Panc1 (cell line): ENCODE measurements around the gene INTS13.

Source experiments
- TF ChIP-seq, protein P1 (sequence below), 2 experiments: IDR thresholded peaks; 2 replicates each; pipeline ENCODE4 v1.6.1; 2011 to 2012; ENCODE audit warnings: low read depth in 2 of 2, control low read depth in 1 of 2, low read length in 1 of 2, mild to moderate bottlenecking in 1 of 2, moderate library complexity in 1 of 2; ENCODE audit not compliant: insufficient read depth in 1 of 2
- TF ChIP-seq, protein P2 (sequence below): fragments of 450-650 bp; IDR thresholded peaks from 2 replicates; pipeline ENCODE4 v1.5.1; 2017; ENCODE audit warnings: mild to moderate bottlenecking

DNA sequence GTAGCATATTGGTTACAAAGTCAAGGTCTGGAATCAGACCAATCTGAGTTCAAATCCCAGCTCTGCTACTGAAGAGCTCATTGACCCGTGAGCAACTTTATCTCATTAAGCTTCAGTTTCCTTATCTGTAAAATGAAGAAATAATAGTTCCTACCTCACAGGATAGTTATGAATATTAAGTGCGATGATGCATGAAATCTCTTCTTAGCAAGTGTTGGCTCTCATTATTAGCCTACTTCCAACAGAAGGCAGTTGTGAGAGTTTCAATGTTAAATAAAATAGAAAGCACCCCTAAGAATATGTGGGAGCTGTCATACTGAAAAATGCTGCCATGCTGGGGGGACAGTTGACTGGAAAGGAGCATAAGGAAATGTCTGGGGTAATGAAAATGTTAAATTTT is 65.8 kb downstream of the INTS13 start:
- TF ChIP-seq, protein P1, sequence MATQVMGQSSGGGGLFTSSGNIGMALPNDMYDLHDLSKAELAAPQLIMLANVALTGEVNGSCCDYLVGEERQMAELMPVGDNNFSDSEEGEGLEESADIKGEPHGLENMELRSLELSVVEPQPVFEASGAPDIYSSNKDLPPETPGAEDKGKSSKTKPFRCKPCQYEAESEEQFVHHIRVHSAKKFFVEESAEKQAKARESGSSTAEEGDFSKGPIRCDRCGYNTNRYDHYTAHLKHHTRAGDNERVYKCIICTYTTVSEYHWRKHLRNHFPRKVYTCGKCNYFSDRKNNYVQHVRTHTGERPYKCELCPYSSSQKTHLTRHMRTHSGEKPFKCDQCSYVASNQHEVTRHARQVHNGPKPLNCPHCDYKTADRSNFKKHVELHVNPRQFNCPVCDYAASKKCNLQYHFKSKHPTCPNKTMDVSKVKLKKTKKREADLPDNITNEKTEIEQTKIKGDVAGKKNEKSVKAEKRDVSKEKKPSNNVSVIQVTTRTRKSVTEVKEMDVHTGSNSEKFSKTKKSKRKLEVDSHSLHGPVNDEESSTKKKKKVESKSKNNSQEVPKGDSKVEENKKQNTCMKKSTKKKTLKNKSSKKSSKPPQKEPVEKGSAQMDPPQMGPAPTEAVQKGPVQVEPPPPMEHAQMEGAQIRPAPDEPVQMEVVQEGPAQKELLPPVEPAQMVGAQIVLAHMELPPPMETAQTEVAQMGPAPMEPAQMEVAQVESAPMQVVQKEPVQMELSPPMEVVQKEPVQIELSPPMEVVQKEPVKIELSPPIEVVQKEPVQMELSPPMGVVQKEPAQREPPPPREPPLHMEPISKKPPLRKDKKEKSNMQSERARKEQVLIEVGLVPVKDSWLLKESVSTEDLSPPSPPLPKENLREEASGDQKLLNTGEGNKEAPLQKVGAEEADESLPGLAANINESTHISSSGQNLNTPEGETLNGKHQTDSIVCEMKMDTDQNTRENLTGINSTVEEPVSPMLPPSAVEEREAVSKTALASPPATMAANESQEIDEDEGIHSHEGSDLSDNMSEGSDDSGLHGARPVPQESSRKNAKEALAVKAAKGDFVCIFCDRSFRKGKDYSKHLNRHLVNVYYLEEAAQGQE (IDR thresholded peaks at IDR 0.05; ENCODE audit: insufficient read depth in 1 of 2, low read depth in 2 of 2, low read length in 1 of 2) = no peak
- TF ChIP-seq, protein P2, sequence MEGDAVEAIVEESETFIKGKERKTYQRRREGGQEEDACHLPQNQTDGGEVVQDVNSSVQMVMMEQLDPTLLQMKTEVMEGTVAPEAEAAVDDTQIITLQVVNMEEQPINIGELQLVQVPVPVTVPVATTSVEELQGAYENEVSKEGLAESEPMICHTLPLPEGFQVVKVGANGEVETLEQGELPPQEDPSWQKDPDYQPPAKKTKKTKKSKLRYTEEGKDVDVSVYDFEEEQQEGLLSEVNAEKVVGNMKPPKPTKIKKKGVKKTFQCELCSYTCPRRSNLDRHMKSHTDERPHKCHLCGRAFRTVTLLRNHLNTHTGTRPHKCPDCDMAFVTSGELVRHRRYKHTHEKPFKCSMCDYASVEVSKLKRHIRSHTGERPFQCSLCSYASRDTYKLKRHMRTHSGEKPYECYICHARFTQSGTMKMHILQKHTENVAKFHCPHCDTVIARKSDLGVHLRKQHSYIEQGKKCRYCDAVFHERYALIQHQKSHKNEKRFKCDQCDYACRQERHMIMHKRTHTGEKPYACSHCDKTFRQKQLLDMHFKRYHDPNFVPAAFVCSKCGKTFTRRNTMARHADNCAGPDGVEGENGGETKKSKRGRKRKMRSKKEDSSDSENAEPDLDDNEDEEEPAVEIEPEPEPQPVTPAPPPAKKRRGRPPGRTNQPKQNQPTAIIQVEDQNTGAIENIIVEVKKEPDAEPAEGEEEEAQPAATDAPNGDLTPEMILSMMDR = no peak
